ENCODE measurements around the gene TOX3. TPM values are rescaled to one million over a fixed set of nuclear protein-coding genes. Genes with fewer than 3 reads are reported as not detected.

TOX3 gene
- total and polyA plus RNA-seq, 2 of the 13 experiments (the other 11 are each of a cell fraction or from before 2014, with no cell fraction given): 14.5 to 98.6 TPM

DNA sequence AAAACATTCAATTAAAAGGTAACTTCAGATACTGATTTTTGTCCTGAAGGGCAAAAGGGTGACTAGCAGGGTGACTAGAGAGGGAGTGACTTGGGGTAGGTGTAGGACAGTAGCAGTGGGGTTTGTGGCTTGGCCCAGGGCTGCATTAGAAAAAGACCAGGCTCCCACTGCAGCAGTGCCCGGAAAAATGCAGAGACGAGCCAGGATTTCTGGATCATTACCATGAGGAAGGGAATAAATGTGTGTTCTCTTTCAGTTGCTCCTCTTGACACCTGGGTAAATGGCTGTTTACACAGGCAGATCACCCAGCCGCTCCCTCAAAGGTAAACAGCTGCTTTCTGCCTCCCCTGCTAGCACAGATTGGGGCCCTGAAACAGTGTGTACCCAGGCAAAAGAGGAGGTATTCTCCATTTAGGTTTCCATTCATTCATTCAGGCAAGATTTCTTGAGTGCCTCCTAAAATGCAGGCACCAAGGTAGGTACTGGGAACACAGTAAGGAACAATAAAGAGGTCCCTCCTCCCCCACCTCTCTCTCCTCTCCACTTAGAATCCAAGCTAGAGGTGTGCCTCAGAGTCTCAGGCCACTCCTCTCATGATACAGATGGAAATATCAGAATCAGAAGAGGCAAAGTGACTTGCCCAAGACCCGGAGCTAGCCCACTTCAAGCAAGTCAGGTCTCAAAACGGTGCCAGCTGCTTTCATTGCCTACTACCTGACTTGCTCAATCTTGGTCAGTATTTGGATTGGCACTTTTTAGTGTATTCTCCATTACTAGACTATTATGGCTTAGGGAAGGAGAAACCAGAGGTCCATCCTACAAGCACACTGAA lies 15.2 kb upstream of the TOX3 start (continued):
- TF ChIP-seq, protein P1, sequence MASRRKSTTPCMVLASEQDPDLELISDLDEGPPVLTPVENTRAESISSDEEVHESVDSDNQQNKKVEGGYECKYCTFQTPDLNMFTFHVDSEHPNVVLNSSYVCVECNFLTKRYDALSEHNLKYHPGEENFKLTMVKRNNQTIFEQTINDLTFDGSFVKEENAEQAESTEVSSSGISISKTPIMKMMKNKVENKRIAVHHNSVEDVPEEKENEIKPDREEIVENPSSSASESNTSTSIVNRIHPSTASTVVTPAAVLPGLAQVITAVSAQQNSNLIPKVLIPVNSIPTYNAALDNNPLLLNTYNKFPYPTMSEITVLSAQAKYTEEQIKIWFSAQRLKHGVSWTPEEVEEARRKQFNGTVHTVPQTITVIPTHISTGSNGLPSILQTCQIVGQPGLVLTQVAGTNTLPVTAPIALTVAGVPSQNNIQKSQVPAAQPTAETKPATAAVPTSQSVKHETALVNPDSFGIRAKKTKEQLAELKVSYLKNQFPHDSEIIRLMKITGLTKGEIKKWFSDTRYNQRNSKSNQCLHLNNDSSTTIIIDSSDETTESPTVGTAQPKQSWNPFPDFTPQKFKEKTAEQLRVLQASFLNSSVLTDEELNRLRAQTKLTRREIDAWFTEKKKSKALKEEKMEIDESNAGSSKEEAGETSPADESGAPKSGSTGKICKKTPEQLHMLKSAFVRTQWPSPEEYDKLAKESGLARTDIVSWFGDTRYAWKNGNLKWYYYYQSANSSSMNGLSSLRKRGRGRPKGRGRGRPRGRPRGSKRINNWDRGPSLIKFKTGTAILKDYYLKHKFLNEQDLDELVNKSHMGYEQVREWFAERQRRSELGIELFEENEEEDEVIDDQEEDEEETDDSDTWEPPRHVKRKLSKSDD (CRISPR knock-in tag; IDR thresholded peaks at IDR 0.05; ENCODE audit: low read depth): 0 out of 2 replicates have a peak, but pooled peaks have one; percentile 28
- TF ChIP-seq, protein P2, sequence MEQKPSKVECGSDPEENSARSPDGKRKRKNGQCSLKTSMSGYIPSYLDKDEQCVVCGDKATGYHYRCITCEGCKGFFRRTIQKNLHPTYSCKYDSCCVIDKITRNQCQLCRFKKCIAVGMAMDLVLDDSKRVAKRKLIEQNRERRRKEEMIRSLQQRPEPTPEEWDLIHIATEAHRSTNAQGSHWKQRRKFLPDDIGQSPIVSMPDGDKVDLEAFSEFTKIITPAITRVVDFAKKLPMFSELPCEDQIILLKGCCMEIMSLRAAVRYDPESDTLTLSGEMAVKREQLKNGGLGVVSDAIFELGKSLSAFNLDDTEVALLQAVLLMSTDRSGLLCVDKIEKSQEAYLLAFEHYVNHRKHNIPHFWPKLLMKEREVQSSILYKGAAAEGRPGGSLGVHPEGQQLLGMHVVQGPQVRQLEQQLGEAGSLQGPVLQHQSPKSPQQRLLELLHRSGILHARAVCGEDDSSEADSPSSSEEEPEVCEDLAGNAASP (CRISPR knock-in tag; IDR thresholded peaks at IDR 0.05; ENCODE audit: borderline replicate concordance): no peak
- no peak for TF ChIP-seq ZNF83 (CRISPR knock-in tag; IDR thresholded peaks at IDR 0.05; ENCODE audit: borderline replicate concordance)
- TF ChIP-seq ZBTB42 (CRISPR knock-in tag; IDR thresholded peaks at IDR 0.05): no peak
- no peak for TF ChIP-seq ZNF879 (CRISPR knock-in tag; IDR thresholded peaks at IDR 0.05)
- TF ChIP-seq NFIC (IDR thresholded peaks at IDR 0.05; ENCODE audit: low read length): 0 out of 2 replicates have a peak, but pooled peaks have one; percentile 26
- TF ChIP-seq, protein P3, sequence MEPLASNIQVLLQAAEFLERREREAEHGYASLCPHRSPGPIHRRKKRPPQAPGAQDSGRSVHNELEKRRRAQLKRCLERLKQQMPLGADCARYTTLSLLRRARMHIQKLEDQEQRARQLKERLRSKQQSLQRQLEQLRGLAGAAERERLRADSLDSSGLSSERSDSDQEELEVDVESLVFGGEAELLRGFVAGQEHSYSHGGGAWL (CRISPR knock-in tag; IDR thresholded peaks at IDR 0.05): no peak
- TF ChIP-seq PAF1 (CRISPR knock-in tag; IDR thresholded peaks at IDR 0.05): no peak
- TF ChIP-seq ZFP62 (CRISPR knock-in tag; IDR thresholded peaks at IDR 0.05): no peak
- TF ChIP-seq, protein P4, sequence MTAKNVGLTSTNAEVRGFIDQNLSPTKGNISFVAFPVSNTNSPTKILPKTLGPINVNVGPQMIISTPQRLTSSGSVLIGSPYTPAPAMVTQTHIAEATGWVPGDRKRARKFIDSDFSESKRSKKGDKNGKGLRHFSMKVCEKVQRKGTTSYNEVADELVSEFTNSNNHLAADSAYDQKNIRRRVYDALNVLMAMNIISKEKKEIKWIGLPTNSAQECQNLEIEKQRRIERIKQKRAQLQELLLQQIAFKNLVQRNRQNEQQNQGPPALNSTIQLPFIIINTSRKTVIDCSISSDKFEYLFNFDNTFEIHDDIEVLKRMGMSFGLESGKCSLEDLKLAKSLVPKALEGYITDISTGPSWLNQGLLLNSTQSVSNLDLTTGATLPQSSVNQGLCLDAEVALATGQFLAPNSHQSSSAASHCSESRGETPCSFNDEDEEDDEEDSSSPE (CRISPR knock-in tag; IDR thresholded peaks at IDR 0.05): no peak; the same call in 1 of the 2 replicates
- no peak for TF ChIP-seq ZNF260 (CRISPR knock-in tag; IDR thresholded peaks at IDR 0.05; ENCODE audit: borderline replicate concordance, low read depth)
- TF ChIP-seq ETV6 (CRISPR knock-in tag; conservative IDR thresholded peaks at IDR 0.05): no peak
- TF ChIP-seq EEA1 (CRISPR knock-in tag; IDR thresholded peaks at IDR 0.05; ENCODE audit: borderline replicate concordance): no peak
- no peak for TF ChIP-seq ZNF326 (CRISPR knock-in tag; IDR thresholded peaks at IDR 0.05; ENCODE audit: borderline replicate concordance)
- TF ChIP-seq, protein P5, sequence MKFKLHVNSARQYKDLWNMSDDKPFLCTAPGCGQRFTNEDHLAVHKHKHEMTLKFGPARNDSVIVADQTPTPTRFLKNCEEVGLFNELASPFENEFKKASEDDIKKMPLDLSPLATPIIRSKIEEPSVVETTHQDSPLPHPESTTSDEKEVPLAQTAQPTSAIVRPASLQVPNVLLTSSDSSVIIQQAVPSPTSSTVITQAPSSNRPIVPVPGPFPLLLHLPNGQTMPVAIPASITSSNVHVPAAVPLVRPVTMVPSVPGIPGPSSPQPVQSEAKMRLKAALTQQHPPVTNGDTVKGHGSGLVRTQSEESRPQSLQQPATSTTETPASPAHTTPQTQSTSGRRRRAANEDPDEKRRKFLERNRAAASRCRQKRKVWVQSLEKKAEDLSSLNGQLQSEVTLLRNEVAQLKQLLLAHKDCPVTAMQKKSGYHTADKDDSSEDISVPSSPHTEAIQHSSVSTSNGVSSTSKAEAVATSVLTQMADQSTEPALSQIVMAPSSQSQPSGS (CRISPR knock-in tag; IDR thresholded peaks at IDR 0.05): no peak
- TF ChIP-seq, protein P6, sequence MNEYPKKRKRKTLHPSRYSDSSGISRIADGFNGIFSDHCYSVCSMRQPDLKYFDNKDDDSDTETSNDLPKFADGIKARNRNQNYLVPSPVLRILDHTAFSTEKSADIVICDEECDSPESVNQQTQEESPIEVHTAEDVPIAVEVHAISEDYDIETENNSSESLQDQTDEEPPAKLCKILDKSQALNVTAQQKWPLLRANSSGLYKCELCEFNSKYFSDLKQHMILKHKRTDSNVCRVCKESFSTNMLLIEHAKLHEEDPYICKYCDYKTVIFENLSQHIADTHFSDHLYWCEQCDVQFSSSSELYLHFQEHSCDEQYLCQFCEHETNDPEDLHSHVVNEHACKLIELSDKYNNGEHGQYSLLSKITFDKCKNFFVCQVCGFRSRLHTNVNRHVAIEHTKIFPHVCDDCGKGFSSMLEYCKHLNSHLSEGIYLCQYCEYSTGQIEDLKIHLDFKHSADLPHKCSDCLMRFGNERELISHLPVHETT (CRISPR knock-in tag; conservative IDR thresholded peaks at IDR 0.05): no peak
- TF ChIP-seq, protein P7, sequence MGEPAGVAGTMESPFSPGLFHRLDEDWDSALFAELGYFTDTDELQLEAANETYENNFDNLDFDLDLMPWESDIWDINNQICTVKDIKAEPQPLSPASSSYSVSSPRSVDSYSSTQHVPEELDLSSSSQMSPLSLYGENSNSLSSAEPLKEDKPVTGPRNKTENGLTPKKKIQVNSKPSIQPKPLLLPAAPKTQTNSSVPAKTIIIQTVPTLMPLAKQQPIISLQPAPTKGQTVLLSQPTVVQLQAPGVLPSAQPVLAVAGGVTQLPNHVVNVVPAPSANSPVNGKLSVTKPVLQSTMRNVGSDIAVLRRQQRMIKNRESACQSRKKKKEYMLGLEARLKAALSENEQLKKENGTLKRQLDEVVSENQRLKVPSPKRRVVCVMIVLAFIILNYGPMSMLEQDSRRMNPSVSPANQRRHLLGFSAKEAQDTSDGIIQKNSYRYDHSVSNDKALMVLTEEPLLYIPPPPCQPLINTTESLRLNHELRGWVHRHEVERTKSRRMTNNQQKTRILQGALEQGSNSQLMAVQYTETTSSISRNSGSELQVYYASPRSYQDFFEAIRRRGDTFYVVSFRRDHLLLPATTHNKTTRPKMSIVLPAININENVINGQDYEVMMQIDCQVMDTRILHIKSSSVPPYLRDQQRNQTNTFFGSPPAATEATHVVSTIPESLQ (CRISPR knock-in tag; conservative IDR thresholded peaks at IDR 0.05): no peak
